Stimulated activated CD8-positive, alpha-beta memory T cell treated with anti-CD3 and anti-CD28 coated beads, Interleukin-15, amount 100 ng/mL, for 4 hours (primary cell): Measurements from ENCODE around the gene BPIFB6.

Experiments
- DNase-seq, 2 donors: peaks; one replicate each; pipeline ENCODE4 v3.0.0-alpha.2; 2020; ENCODE audit warnings: low read depth in 2 of 2

BPIFB6 gene

DNA sequence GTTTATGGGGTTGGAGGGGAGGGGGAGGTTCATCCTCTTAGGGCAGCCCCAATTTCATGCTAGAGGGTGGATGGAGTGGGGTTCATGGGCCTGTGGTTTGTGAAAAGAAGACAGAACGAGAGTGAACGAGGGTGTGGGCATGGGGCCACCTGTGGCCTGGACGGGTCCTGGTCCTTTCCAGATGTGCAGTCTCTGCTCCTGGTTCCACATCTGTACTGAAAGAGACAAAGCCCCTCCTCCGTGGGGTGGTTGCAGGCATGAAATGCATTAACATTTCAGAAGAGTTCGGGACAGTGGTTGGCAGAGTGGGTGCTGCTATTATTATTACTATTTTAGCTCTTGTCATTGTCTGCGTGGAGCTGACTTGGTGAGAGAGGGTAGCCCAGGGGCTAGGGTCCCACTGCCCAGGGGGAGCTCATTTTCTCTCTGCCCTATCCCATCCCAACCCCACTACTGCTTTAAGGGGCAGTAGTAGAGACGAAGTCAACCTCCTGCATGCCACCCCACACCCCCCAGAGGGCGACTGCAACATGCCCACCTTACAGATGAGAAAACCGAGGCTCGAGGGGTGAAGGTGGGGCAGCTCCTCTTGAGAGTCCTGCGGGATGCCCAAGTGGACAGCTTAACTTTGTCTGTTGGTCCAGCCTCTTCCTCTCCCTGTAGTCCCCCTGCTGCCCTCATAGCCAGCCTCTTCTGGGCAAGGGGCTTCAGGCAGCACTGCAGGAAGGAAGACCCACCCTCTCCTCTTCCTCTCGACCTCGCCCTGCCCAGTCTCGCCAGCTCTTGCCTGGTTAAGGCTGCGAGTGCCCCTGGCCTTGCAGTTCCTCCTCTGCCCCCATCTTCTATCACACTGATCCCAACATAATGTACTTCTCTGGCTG is 15.5 kb upstream of the BPIFB6 start:
- DNase-seq = no peak

DNA sequence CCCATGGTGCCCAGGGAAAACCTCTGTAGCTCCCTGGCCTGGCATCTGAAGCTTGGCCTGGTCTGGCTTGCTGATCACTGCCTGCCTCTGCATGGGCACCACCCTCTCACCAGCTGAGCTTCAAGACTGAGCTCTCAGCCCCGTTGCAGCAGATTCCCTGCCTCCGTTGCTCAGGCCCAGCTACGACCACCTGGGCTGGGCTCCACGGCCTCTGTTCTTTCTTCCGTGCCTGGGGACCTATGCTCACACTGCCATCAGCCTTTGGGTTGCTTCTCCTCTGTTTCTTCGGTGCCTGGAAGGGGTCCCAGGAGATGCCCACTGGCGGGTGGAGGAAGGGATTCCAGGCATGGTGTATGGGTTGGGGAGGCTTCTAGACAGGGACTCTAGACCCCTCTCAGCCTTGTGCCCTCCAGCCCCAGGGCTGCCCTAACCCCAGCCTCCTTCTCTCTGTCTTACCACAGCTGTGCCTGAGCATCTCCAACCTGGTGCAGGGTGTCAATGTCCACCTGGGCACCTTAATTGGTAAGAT is 14.8 kb upstream of the BPIFB6 start:
- DNase-seq = no peak

DNA sequence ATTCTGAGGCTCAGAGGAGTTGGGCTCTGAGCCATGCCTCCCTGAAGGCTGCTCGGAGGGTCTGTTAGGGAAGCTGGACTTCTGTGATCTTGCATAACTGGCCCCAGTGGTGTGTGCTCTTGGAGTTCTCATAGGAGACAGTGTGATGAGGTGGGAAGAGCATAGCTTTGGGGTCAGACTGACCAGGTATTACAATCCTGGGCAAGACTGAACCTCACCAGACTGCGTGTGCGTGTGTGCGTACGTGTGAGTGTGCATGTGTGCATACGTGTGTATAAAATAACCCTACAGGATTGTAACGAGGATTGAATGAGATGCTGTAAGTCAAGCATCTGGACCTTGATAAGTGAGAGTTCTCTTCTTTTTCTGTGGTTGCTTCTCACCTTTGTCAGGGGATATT is 13.9 kb upstream of the BPIFB6 start:
- no peak for DNase-seq

DNA sequence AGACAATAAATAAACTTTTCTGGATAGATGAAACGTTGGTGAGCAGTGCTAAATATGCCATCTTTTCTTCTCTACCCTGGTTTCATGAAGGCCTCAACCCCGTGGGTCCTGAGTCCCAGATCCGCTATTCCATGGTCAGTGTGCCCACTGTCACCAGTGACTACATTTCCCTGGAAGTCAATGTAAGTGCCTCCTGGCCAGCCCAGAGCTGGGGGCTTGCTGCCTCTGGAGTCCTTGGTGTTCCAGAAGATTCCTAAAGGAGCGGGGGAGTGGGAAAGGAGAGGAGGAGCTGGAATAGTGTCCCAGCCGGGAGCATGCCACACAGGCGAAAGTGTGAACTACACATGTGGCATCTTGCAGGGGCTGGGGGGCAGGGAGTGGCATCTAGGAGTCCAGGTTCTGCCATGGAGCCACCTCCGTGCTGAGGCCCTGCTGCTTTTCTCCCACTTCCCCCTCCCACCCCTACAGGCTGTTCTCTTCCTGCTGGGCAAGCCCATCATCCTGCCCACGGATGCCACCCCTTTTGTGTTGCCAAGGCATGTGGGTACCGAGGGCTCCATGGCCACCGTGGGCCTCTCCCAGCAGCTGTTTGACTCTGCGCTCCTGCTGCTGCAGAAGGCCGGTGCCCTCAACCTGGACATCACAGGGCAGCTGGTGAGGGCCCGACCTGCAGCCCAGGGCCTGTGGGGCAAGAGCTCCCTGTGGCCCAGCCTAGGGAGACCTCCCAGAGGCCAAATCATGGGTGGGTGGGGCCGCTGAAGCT is 13.1 kb upstream of the BPIFB6 start:
- DNase-seq = no peak

- DNase-seq = no peak
These were observed 11.8 kb upstream of the BPIFB6 start for GRCh38 chr20:33019465-33020277.

DNA sequence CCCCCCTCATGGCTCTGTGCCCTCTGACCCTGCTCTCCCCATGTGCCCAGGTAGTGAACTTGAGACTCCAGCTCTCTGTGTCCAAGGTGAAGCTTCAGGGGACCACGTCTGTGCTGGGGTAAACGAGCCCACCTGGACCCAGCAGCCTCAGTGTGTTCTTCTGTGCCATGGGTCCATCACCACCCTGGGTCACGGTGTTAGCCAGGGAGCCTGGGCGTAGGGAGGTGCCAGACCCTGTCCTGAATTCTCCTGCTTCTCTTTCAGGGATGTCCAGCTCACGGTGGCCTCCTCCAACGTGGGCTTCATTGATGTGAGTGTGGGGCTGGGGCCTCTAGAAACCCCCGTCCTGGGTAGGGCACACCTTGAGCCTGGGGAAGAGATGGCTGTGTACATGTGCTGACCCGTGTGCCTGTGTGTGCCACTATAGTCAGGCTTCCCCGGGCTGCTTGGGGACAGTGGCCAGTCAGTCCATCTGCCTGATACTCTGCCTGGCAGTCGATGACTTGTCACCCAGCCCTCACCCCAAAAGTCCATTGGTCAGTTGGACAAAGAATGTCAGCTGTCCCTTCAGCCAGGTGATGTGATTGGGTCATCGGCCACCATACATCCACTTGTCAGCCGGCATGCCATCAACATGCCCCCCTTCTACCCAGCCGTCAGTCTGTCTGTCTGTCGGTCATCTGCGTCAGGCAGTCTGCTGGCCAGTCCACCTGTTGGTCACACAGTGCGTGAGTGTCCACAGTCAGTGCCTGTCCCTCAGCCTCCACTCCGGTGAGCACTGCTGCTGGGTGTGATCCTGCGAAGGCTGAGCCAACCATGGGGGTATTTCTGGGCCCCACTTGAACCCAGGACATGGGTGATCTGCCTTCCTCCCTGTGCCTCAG is 10.9 kb upstream of the BPIFB6 start:
- DNase-seq = no peak

GRCh38 chr20:33021879-33022278 is 9.6 kb upstream of the BPIFB6 start:
- no peak for DNase-seq

DNA sequence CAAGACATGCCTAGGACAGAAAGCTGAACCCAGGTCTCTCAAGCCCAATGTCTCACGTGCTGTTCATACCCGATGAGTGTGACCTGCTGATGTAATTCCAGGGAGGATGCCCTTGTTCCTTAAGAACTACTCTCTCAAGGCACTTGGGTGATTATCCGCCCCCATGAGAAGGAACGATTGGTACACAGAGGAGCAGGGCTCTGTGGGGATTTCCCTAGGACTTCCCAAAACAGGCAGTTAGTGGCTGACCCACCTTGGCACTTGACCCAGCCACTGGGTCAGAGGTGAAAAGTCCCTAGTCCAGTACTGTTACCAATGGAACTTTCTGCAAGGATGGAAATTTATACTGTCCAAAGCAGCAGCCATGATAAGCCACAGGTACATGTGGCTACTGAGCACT is 9.2 kb upstream of the BPIFB6 start:
- no peak for DNase-seq

DNA sequence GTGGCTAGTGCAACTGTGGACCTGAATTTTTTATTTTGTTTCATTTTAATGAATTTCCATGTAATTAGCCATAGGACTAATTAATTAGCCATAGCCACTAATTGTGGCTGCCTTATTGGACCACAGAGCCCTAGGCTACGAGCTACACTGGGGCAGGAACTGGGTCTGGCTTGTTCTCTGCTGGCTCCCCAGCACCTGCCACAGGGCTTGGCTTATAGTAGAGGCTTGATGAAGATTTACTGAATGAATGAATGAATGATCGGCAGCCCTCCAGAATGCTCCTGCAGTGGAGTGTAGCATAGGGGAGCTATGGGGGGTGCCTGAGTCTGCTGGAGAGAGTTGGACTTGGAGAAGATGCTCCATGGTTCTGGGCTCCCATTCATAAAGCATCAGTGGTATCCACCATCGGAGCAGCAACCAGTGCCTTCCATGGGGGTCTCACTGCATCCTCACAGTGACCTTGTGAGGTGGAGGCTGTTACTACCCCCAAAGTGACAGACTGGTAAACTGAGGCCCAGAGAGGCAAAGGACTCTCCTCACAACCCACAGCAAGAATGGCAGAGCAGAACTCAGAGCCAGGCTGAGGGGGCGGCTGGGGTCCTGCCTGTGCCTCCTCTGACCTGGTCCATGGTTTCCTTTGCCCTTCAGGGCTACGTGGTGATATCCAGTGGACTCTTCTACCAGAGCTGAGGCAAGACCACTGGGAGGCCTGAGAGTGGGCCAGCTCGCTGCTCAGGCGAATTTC is 8.6 kb upstream of the BPIFB6 start:
- no peak for DNase-seq

- DNase-seq = no peak
These were observed 7.8 kb upstream of the BPIFB6 start for GRCh38 chr20:33023439-33024242.

DNA sequence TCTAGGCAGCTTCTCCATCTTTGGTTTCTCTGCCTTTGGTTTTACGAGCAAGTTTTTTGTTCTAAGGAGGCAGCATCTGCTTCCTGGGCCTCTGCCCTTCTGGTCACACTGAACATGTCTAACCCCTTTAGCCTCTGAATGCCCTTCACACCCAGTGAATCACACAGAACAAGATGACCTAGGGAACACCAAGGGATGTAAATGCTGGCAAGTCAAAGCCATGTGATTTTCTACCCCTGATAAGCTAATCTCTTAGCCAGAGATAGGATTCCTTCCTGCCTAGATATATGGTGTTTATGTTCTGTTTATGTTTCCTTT is 7.2 kb upstream of the BPIFB6 start:
- no peak for DNase-seq

- DNase-seq = no peak
These were observed 6.7 kb upstream of the BPIFB6 start for GRCh38 chr20:33024609-33025317.

- no peak for DNase-seq
These were observed 6.1 kb upstream of the BPIFB6 start for GRCh38 chr20:33025318-33025876.

- no peak for DNase-seq
These were observed 5.2 kb upstream of the BPIFB6 start for GRCh38 chr20:33026072-33026778.

- DNase-seq = no peak
These were observed 4.4 kb upstream of the BPIFB6 start for GRCh38 chr20:33026779-33027759.
